Caco-2 (cell line): ENCODE measurements around the gene APLN. TPM values are rescaled to one million over a fixed set of nuclear protein-coding genes. Genes with fewer than 3 reads are reported as not detected.

ENCODE experiments used
- BruUV-seq: library from RNA; stranded (reverse); fragments of 400-500 nt; replicated peaks from 2 replicates; lab custom pipeline; 2021; lab: Mats Ljungman, UMichigan
- CTCF ChIA-PET: fragments of 300-600 bp; sonication (Branson Sonifier 250); formaldehyde crosslinking; loops from one replicate; lab custom pipeline; 2022; ENCODE audit warnings: antibody characterized with exemption; lab: Charles Lee
- POLR2A ChIA-PET: fragments of 300-600 bp; sonication (Branson Sonifier 250); formaldehyde crosslinking; loops from one replicate; lab custom pipeline; 2022; ENCODE audit warnings: antibody characterized with exemption; lab: Charles Lee
- DNase-seq, 2 experiments: peaks; one replicate each; pipeline versions ENCODE4 v3.0.0 to v3.0.0-alpha.2; 2020 to 2022
- H3K27me3 ChIP-seq: replicated peaks from 2 replicates; pipeline ENCODE4 v1.6.0; 2011; ENCODE audit warnings: low read length; ENCODE audit not compliant: control insufficient read depth, insufficient read depth
- H3K36me3 ChIP-seq: 2 replicates; pipeline ENCODE4 v1.5.1; 2011; ENCODE audit warnings: low read length; ENCODE audit not compliant: control insufficient read depth, insufficient read depth
- H3K4me1 ChIP-seq: fragments of 250-450 bp; sonication (Bioruptor Pico); 2 replicates; pipeline ENCODE4 v1.5.1; 2020; ENCODE audit warnings: mild to moderate bottlenecking
- H3K4me3 ChIP-seq: 2 replicates; pipeline ENCODE4 v1.5.1; 2011; ENCODE audit warnings: low read depth, mild to moderate bottlenecking, control low read depth, low read length
- H3K9me3 ChIP-seq: fragments of 250-450 bp; sonication (Bioruptor Pico); 2 replicates; pipeline ENCODE4 v1.5.1; 2020; ENCODE audit warnings: mild to moderate bottlenecking, moderate library complexity
- H3K27ac Mint-ChIP-seq: one replicate; pipeline ENCODE4 v1.8.0; 2022; ENCODE audit warnings: mixed read lengths; ENCODE audit not compliant: unreplicated experiment
- H3K27me3 Mint-ChIP-seq: one replicate; pipeline ENCODE4 v1.8.0; 2022; ENCODE audit warnings: mixed read lengths; ENCODE audit not compliant: insufficient read depth, unreplicated experiment
- H3K36me3 Mint-ChIP-seq: one replicate; pipeline ENCODE4 v1.8.0; 2022; ENCODE audit warnings: mild to moderate bottlenecking, mixed read lengths; ENCODE audit not compliant: insufficient read depth, unreplicated experiment
- H3K4me1 Mint-ChIP-seq: one replicate; pipeline ENCODE4 v1.8.0; 2022; ENCODE audit warnings: low read depth, mixed read lengths; ENCODE audit not compliant: unreplicated experiment
- H3K4me3 Mint-ChIP-seq: one replicate; pipeline ENCODE4 v1.8.0; 2022; ENCODE audit warnings: mild to moderate bottlenecking, moderate library complexity, mixed read lengths; ENCODE audit not compliant: unreplicated experiment
- H3K9me3 Mint-ChIP-seq: one replicate; pipeline ENCODE4 v1.8.0; 2022; ENCODE audit warnings: mixed read lengths; ENCODE audit not compliant: unreplicated experiment
- CTCF ChIP-seq, 2 experiments: fragments of 200-600 bp in 1 of 2; IDR thresholded peaks; 1 replicate in 1 of 2; 2 replicates in 1 of 2; pipeline versions ENCODE4 v1.5.1 to v1.8.0; 2011 to 2022; ENCODE audit warnings: antibody characterized with exemption in 1 of 2, control low read depth in 1 of 2, inconsistent platforms in 1 of 2, low read depth in 1 of 2, low read length in 1 of 2, mild to moderate bottlenecking in 1 of 2, moderate library complexity in 1 of 2; ENCODE audit not compliant: insufficient read depth in 1 of 2, severe bottlenecking in 1 of 2, unreplicated experiment in 1 of 2
- intact Hi-C: fragments of 100-400 bp; cut with micrococcal nuclease; formaldehyde crosslinking; loops from one replicate; pipeline ENCODE4 v1.10.0; 2022; ENCODE audit not compliant: unreplicated experiment
- total RNA-seq: library from RNA; stranded (reverse); gene quantifications from 2 replicates; pipeline ENCODE4 v1.2.3, GENCODE V29; 2022

The APLN gene
- total RNA-seq, 1 experiment from 2014 or later = 0.20 TPM

GRCh38 chrX:129689796-129690195 lies 35.0 kb upstream of the APLN start:
- Histone ChIP-seq H3K27me3 (no peaks in the 10 kb centered on the region), H3K4me3 (no peak overlapping the region), H3K36me3 (no peaks in the 10 kb centered on the region), H3K9me3 (no peaks in the 10 kb centered on the region), H3K4me1 (no peaks in the 10 kb centered on the region)
- TF ChIP-seq CTCF (IDR thresholded peaks at IDR 0.05; ENCODE audit: insufficient read depth in 1 of 2, low read depth in 1 of 2, low read length in 1 of 2, severe bottlenecking in 1 of 2, unreplicated experiment in 1 of 2) = no peak
- no peak for DNase-seq
- CTCF ChIA-PET = interaction anchor here (0.8 kb wide), 1 partner anchor 35 kb away, joined by 13 read pairs; the partner anchor contains the start of gene APLN
- no peak overlapping the region for H3K27ac Mint-ChIP-seq
- no peaks in the 10 kb centered on the region for H3K9me3 Mint-ChIP-seq
- H3K27me3 Mint-ChIP-seq = no peaks in the 10 kb centered on the region
- H3K4me1 Mint-ChIP-seq = no peaks in the 10 kb centered on the region
- H3K36me3 Mint-ChIP-seq = no peaks in the 10 kb centered on the region
- H3K4me3 Mint-ChIP-seq = no peak overlapping the region
- no TSS peak for BruUV-seq
- intact Hi-C loops = no loop called here
- POLR2A ChIA-PET = no interaction called here

- DNase-seq = no peak
- Mint-ChIP-seq H3K9me3 (no peaks in the 10 kb centered on the region), H3K36me3 (no peaks in the 10 kb centered on the region), H3K27ac (no peak overlapping the region), H3K4me3 (no peak overlapping the region), H3K4me1 (no peaks in the 10 kb centered on the region), H3K27me3 (no peaks in the 10 kb centered on the region)
- intact Hi-C loops = no loop called here
- Histone ChIP-seq H3K36me3 (no peaks in the 10 kb centered on the region), H3K4me3 (no peak overlapping the region), H3K4me1 (no peaks in the 10 kb centered on the region), H3K9me3 (no peaks in the 10 kb centered on the region), H3K27me3 (no peaks in the 10 kb centered on the region)
- POLR2A ChIA-PET = no interaction called here
- BruUV-seq = no TSS peak
- no peak for TF ChIP-seq CTCF (IDR thresholded peaks at IDR 0.05; ENCODE audit: insufficient read depth in 1 of 2, low read depth in 1 of 2, low read length in 1 of 2, severe bottlenecking in 1 of 2, unreplicated experiment in 1 of 2)
- CTCF ChIA-PET = no interaction called here
These were observed 33.3 kb upstream of the APLN start for GRCh38 chrX:129688097-129688496.

- Mint-ChIP-seq H3K27me3 (no peaks in the 10 kb centered on the region), H3K9me3 (no peaks in the 10 kb centered on the region), H3K4me1 (no peaks in the 10 kb centered on the region), H3K4me3 (no peak overlapping the region), H3K36me3 (no peaks in the 10 kb centered on the region), H3K27ac (no peak overlapping the region)
- H3K27me3 ChIP-seq = no peaks in the 10 kb centered on the region
- TF ChIP-seq CTCF (IDR thresholded peaks at IDR 0.05; ENCODE audit: insufficient read depth in 1 of 2, low read depth in 1 of 2, low read length in 1 of 2, severe bottlenecking in 1 of 2, unreplicated experiment in 1 of 2) = no peak
- H3K4me3 ChIP-seq = no peak overlapping the region
- no TSS peak for BruUV-seq
- no peaks in the 10 kb centered on the region for H3K36me3 ChIP-seq
- ChIA-PET CTCF (interaction anchor here (0.9 kb wide), 1 partner anchor 9 kb away, joined by 3 read pairs; no protein-coding TSS in a partner anchor), POLR2A (interaction anchor here (0.6 kb wide), 1 partner anchor 653 kb away, joined by 4 read pairs; the partner anchor contains the start of gene SLC25A14)
- intact Hi-C loops = no loop called here
- DNase-seq = no peak
- no peaks in the 10 kb centered on the region for H3K9me3 ChIP-seq
- H3K4me1 ChIP-seq = no peaks in the 10 kb centered on the region
These were observed 31.7 kb upstream of the APLN start for GRCh38 chrX:129686422-129686948.
